HG03457 (cell line): ENCODE data around the gene POM121.
"Not testable (repeated sequence)": the region's sequence is repeated elsewhere in the genome, so short reads cannot be mapped to it uniquely, and the experiment has no call there.

Experiments
- ATAC-seq: cut with Tn5 transposase; IDR thresholded peaks from one replicate; pipeline ENCODE4 v1.9.1; 2021; ENCODE audit warnings: moderate number of reproducible peaks; ENCODE audit not compliant: unreplicated experiment

POM121 gene

DNA sequence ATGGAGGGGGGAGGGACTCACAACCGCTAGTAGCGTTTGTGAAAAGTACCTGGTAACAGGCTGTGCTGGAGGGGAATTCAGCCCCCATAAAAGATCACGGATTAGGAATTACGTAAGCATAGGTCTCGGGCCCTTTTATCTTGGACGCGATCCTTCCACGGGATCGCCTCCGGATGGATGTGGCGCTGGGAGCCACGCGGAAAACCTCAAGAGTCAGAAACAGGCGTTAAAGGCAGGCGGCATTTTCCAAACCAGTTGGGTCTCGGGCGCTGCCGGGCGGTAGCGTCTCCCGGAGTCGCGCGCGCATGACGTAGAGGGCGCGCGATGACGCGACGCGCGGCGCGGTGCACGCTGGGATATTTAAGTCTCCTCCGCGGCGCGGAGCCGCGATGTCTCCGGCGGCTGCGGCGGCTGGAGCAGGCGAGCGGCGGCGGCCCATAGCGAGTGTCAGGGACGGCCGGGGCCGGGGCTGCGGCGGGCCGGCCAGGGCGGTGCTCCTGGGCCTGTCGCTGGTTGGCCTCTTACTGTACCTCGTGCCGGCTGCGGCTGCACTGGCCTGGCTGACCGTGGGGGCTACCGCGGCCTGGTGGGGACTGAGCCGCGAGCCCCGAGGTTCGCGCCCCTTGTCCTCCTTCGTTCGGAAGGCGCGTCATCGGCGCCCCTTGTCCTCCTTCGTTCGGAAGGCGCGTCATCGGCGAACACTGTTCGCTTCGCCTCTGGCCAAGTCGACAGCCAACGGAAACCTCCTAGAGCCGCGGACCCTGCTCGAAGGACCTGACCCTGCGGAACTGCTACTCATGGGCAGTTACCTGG lies at the start of gene POM121:
POM121 (plus strand) TSS at position 363 of the 813 bp plus-strand sequence; CDS start at position 390, 27 bp downstream.
- ATAC-seq = peak; percentile 64

DNA sequence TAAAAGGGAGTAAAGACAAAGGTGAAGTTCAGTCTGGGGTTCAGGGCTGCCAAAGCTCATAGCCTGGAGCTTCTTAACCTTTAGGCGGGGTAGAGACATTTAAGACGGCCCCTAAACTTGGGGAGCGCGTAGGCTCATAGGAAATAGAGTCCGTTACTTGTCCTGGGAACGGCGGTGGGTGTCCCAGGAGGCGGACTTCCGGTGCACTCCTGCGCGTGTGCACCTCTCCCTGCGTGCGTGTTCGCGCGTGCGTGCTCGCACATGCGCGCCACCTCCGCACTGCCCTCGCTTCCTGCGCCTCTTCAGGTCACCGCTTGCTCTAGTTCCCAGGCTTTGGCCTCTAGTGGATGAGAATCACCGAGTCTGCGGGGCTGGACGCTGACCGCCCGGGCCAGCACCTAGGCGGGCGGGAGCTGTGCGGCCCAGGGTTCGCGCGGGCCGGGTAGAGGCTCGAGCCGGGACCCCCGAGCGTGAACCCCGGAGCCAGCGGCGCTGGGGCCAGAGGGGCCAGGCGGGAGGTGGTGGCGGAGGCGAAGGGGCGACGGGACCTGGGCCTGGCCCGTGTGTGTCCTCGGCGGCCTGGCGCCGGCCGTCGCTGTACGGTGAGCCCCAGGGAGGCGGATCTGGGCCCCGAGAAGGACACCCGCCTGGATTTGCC lies 45.7 kb upstream of the POM121 start:
- peak; percentile 99 for ATAC-seq

DNA sequence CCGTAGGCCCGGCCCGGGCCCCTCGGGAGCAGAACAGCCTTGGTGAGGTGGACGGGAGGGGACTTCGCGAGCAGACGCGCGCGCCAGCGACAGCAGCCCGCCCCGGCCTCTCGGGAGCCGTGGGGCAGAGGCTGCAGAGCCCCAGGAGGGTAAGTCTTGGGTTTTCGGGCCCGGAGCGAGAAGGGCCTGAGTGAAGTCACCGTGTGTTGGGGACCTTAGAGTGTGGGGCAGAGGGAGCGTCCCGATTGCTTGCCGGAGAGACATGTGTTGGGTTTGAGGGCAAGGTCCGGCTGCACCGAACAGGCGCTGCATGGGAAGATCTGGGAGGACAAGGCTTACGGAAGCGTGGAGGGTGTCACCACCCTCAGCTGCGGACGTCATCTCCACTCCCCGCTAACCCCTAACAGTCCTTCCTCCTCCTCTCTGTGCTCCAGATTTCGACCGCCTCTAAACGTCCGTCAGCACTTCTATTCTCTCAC lies 45.1 kb upstream of the POM121 start:
- ATAC-seq = not testable (repeated sequence)

GRCh38 chr7:72891750-72892149 lies 33.1 kb upstream of the POM121 start:
- not testable (repeated sequence) for ATAC-seq

GRCh38 chr7:72904740-72905139 lies 20.2 kb upstream of the POM121 start:
- ATAC-seq = not testable (repeated sequence)

DNA sequence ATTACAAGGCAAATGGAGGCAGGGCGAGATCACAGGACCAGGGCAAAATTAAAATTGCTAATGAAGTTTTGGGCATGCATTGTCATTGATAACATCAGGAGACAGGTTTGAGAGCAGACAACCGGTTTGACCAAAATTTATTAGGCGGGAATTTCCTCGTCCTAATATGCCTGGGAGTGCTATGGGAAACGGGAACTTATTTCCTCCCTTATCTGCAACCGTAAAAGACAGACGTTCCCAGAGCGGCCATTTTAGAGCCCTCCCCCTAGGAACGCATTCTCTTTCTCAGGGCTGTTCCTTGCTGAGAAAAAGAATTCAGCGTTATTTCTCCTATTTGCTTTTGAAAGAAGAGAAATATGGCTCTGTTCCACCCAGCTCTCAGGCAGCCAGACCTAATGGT lies 16.5 kb upstream of the POM121 start:
- not testable (repeated sequence) for ATAC-seq

DNA sequence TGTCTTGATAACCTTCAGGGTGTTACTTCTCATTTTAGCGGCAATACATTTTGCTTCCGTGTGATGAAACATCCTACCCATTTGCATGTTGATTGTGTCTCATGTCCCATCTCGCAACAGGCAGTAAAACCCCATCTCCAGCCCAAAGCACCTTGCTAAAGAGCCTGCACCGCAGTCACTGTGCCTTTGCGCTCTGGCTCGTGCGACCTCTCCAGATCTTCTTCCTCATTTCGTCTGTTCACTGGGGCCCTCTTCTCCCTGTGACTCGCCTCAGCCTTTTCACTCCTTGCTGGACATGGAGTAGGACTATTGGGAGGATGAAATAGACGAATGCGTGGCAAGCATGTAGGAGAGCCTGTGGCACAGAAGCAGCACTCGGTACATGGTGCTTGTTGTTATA lies 13.5 kb upstream of the POM121 start:
- not testable (repeated sequence) for ATAC-seq

DNA sequence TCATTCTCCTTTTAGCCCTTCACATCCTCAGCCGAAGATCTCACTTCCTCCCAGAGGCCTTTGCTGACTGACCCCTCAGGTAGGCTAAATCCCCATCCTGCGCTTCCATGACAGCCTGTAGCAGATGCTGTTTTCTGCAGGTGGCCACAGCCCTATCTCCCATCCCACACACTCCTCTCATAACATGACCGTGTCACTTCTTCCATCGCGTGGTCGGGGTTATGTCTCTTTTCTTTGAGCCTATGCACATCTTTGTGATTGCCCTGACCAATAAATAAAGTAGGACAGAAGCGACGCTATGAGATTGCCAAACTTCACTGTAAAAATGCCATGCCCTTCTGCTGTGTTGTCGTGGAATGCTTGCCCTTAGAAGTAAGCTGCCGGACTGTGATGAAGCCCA lies 11.1 kb upstream of the POM121 start:
- ATAC-seq = not testable (repeated sequence)

- peak; percentile 56 for ATAC-seq
Observed at GRCh38 chr7:72914756-72915525, 10.0 kb upstream of the POM121 start.

DNA sequence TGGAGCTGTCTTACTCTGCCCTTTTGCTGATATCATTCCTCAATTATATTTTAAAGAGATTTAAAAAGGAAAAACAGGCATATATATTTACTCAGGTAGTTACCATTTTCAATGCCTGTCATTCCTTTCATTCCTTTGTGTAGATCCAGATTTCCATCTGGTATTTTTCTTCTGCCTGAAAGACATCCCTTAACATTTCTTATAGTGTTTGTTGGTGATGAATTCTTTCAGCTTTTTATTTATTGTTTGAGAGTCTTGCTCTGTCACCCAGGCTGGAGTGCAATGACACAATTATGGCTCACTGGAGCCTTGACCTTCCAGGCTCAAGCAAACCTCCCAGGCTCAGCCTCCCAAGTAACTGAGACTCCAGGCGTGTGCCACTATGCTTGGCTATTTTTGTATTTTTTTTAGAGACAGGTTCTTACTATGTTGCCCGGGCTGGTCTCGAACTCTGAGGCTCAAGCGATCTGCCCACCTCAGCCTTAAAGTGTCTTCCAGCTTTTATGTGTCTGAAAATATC lies 5.6 kb upstream of the POM121 start:
- ATAC-seq = no peak

DNA sequence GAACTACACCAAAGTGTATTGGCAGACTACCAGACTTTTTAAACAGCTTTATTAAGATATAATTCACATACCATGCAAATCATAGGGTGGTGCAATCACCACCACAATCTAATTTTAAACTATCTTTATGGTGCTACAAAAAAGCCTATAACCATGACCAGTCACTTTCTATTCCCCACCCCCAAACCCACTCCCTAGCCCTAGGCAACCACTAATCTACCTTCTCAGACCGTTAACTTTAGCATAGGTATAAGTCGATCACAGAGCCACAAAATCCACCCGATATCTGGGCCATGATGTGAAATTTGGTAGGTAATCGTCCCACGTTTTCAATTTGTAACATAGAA lies 536 bp upstream of the POM121 start:
- ATAC-seq = peak; percentile 9

- ATAC-seq = no peak
Observed at GRCh38 chr7:72925546-72926120, 738 bp downstream of the POM121 start.

- ATAC-seq = not testable (repeated sequence)
Observed at GRCh38 chr7:72927791-72928190, 2.9 kb downstream of the POM121 start.

DNA sequence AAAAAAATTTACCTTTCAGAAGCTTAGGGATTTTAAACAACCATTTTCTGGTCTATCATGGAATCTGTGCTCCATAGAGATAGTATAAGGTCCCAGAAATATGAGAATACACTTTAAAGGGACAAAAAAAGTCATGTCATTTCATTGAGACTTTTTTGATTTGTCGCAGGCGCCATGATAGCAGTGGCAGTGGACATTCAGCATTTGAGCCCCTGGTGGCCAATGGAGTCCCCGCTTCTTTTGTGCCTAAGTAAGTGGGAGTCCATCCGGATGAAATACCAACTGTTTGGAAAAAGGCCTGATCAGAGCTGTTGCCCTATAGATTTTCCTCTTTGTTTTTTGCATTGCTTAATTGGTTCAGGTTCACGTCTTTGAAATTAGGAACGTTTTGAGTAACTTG lies 3.3 kb downstream of the POM121 start:
- ATAC-seq = not testable (repeated sequence)

DNA sequence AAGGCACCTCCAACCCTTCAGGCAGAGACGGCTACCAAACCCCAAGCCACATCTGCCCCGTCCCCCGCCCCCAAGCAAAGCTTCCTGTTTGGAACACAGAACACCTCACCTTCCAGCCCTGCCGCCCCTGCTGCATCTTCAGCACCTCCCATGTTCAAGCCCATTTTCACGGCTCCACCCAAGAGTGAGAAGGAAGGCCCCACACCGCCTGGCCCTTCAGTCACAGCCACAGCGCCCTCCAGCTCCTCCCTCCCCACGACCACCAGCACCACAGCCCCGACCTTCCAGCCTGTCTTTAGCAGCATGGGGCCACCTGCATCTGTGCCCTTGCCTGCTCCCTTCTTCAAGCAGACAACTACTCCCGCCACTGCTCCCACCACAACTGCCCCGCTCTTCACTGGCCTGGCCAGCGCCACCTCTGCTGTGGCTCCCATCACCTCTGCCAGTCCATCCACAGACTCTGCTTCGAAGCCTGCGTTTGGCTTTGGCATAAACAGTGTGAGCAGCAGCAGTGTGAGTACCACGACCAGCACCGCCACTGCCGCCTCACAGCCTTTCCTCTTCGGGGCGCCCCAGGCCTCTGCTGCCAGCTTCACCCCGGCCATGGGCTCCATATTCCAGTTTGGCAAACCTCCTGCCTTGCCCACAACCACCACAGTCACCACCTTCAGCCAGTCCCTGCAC lies 17.3 kb downstream of the POM121 start:
- ATAC-seq = not testable (repeated sequence)

- ATAC-seq = not testable (repeated sequence)
Observed at GRCh38 chr7:72942956-72943355, 18.1 kb downstream of the POM121 start.

DNA sequence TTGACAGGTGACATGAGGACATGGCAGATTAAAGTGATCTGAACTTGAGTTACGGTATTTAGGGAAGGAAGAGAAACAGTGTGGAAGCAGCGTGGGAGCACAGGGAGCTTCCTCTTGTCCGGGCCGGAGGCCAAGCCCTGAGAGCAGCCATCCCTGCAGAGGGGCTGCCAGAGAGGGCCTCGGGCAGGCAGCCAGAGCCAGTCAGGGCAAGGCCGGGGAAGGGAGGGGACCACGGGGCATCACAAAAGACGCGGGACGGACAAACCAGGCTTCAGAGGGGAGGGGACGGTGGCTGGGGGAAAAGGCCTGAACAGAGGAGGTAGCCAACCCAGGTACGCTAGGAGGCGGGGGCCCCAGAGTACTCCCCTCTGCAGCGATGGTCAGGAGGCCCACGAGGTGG lies 20.0 kb downstream of the POM121 start:
- not testable (repeated sequence) for ATAC-seq

GRCh38 chr7:72945597-72945996 lies 20.7 kb downstream of the POM121 start:
- not testable (repeated sequence) for ATAC-seq

DNA sequence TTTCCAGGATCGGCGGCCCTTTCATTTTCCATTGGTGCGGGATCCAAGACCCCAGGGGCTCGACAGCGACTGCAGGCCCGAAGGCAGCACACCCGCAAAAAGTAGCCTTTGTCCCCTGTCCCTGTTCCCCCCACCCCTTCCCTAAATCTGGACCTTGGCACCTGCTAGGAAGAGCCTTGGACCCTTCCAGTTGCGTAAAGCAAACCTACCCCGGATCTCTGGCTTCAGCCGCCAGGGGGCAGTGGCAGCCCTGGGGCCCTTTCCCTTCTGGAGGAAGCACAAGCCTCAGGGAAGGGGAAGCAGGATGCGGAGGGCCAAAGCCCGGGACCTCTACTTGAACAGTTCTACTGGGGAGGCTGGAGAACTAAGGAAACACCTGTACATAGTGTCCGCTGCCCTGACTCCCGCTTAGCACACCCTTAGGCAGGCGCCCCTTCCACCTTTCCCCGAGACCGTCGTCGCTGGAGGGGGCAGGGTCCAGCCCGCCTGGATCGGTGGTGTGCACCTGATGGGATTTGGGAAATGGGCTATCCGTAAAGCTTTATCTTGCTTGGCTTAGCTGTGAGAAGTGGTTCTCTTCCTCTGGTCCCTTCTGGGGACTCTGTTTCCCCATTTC lies 21.3 kb downstream of the POM121 start:
- ATAC-seq = not testable (repeated sequence)

- ATAC-seq = not testable (repeated sequence)
Observed at GRCh38 chr7:72948714-72949113, 23.8 kb downstream of the POM121 start.
